ENCODE measurements around the gene CD83. TPM values are rescaled to one million over a fixed set of nuclear protein-coding genes. Genes with fewer than 3 reads are reported as not detected.

The CD83 gene
- total RNA-seq, 1 experiment from 2014 or later: 7.0 TPM

- Histone ChIP-seq H4K20me1 (ENCODE audit: control insufficient read depth, insufficient read depth, insufficient read length) (no peaks in the 10 kb centered on the region), H2AFZ (ENCODE audit: low read length) (no peak overlapping the region), H3K23me2 (ENCODE audit: insufficient read length, low read depth, low read length, poor library complexity, severe bottlenecking) (no peaks in the 10 kb centered on the region), H3K4me1 (ENCODE audit: insufficient read depth, low read length) (peaks cover 5% of the 10 kb centered on the region; the same call in 1 of the 2 replicates), H2BK5ac (ENCODE audit: insufficient read length, low read length) (no peak overlapping the region), H3K9ac (ENCODE audit: extremely low read depth, insufficient read length, low read length) (no peak overlapping the region), H3K27me3 (ENCODE audit: insufficient read depth, low read length) (no peaks in the 10 kb centered on the region), H2BK15ac (ENCODE audit: low read depth, low read length) (no peak overlapping the region), H2BK20ac (ENCODE audit: low read depth, low read length, poor library complexity, severe bottlenecking) (no peak overlapping the region), H3T11ph (ENCODE audit: low read length) (no peak overlapping the region), H3K79me1 (ENCODE audit: insufficient read depth, low read depth, low read length, poor library complexity, severe bottlenecking) (no peaks in the 10 kb centered on the region), H2BK120ac (ENCODE audit: low read depth, low read length, poor library complexity, severe bottlenecking) (no peak overlapping the region), H4K91ac (ENCODE audit: insufficient read length, low read depth, low read length) (no peak overlapping the region), H3K9me3 (ENCODE audit: control insufficient read depth, low read depth, low read length) (no peaks in the 10 kb centered on the region), H2BK12ac (ENCODE audit: insufficient read length, low read depth, low read length) (no peak overlapping the region), H3K79me2 (ENCODE audit: insufficient read depth, low read length) (no peaks in the 10 kb centered on the region), H3K4me2 (ENCODE audit: insufficient read depth, insufficient read length, low read length) (no peak overlapping the region), H2AK5ac (ENCODE audit: insufficient read length, low read length) (no peak overlapping the region), H3K18ac (ENCODE audit: insufficient read length, low read depth, low read length) (no peak overlapping the region), H3K23ac (ENCODE audit: insufficient read length, low read depth, low read length) (no peak overlapping the region), H4K8ac (replicated peaks; ENCODE audit: insufficient read length, low read depth, low read length) (no peak overlapping the region), H3K27ac (ENCODE audit: insufficient read length, low read depth, low read length) (no peak overlapping the region), H3K56ac (ENCODE audit: insufficient read length, low read depth, low read length) (no peak overlapping the region), H4K5ac (ENCODE audit: insufficient read length, low read depth, low read length) (no peak overlapping the region), H3K14ac (ENCODE audit: insufficient read depth, low read length) (no peak overlapping the region), H3K4ac (ENCODE audit: low read depth, low read length) (no peak overlapping the region)
- Mint-ChIP-seq H3K27ac (no peak overlapping the region), H3K27me3 (ENCODE audit: low read depth) (peaks cover 8% of the 10 kb centered on the region), H3K4me1 (peaks cover 12% of the 10 kb centered on the region in 2 experiments), H3K36me3 (ENCODE audit: insufficient read depth in 1 of 3, low read depth in 3 of 3) (peaks cover 0 to 2% (median 0%) of the 10 kb centered on the region in 3 experiments; a peak in 1 of 7 replicates), H3K4me3 (no peak overlapping the region), H3K9me3 (no peaks in the 10 kb centered on the region)
- TF ChIP-seq CTCF (conservative IDR thresholded peaks at IDR 0.05): no peak
- WGBS (ENCODE audit: extremely low coverage, insufficient read length, low lambda C conversion rate): no CpG with 5 or more reads among the region's 6 CpGs
- no peak for DNase-seq
These were observed 6.0 kb downstream of the CD83 start for GRCh38 chr6:14123386-14124111.
